HG02852 (cell line): ENCODE measurements around the gene GOLPH3.
"Not testable (repeated sequence)": the region's sequence is repeated elsewhere in the genome, so short reads cannot be mapped to it uniquely, and the experiment has no call there.

ENCODE experiments used
- ATAC-seq: cut with Tn5 transposase; IDR thresholded peaks from one replicate; pipeline ENCODE4 v1.9.1; 2021; ENCODE audit warnings: mild to moderate bottlenecking, moderate library complexity; ENCODE audit not compliant: unreplicated experiment

The GOLPH3 gene

DNA sequence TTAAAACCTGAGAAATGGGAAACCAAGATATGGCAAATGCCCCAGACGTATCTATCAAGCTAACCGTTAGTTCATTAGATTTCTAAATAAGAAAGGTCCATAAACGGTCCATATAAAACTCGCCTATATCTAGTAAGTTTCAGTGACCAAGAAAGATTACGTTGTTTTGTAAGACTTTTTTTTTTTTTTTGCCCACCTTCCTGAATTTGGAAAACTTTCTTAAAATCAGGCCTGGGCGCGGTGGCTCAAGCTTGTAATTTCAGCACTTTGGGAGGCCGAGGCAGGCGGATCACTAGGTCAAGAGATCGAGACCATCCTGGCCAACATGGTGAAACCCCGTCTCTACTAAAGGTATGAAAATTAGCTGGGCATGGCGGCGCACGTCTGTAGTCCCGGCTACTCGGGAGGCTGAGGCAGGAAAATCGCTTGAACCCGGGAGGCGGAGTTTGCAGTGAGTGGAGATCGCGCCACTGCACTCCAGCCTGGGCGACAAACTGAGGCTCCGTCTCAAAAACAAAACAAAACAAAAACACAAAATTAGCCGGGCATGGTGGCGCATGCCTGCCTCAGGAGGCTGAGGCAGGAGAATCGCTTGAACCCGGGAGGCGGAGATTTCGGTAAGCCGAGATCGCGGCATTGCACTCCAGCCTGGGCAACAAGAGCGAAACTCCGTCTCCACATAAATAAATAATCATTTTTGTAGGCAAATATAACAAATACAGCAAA, 1.8 kb downstream of the GOLPH3 start:
- ATAC-seq: not testable (repeated sequence)

- no peak for ATAC-seq
Measured at GRCh38 chr5:32170303-32171151, 3.6 kb downstream of the GOLPH3 start.

- no peak for ATAC-seq
Measured at GRCh38 chr5:32168460-32169033, 5.6 kb downstream of the GOLPH3 start.

- ATAC-seq: no peak
Measured at GRCh38 chr5:32165597-32165996, 8.5 kb downstream of the GOLPH3 start.

DNA sequence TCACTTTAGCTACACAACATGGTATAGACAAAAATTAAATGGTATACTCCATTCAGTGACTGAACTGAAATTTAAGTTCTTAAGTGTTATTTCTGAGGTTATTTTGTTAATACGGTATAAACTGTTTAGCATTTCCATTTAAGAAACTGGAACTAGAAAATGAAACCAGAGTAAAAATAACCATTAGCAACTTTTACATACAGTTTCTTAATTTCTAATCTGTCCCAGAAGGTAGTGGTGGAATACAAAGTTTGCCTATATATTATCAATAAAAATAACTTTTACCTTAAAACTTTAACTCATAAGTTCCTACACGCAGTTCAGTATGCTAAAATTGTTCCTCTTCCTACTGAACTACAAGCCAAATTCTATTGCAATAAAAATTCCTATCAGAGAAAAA, 10.3 kb downstream of the GOLPH3 start:
- ATAC-seq: peak; percentile 64

DNA sequence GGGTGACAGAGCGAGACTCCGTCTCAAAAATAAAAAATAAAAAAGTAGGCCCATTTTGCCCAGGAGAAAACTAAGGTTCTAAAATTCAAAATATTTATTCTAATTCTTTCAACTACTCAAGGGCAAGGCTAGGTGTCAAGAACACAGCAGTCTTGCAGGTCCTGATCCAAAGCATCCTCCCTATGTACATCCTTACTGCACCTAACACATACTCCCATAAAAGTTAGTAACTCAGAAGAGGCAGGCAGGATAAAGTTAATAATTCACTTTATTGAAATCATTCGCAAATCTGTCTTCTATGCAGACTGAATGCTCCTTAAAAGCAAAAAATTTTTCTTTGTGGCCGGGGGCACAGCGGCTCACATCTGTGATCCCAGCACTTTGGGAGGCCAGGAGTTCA, 11.1 kb downstream of the GOLPH3 start:
- ATAC-seq: no peak

GRCh38 chr5:32160228-32160627, 13.9 kb downstream of the GOLPH3 start:
- no peak for ATAC-seq

DNA sequence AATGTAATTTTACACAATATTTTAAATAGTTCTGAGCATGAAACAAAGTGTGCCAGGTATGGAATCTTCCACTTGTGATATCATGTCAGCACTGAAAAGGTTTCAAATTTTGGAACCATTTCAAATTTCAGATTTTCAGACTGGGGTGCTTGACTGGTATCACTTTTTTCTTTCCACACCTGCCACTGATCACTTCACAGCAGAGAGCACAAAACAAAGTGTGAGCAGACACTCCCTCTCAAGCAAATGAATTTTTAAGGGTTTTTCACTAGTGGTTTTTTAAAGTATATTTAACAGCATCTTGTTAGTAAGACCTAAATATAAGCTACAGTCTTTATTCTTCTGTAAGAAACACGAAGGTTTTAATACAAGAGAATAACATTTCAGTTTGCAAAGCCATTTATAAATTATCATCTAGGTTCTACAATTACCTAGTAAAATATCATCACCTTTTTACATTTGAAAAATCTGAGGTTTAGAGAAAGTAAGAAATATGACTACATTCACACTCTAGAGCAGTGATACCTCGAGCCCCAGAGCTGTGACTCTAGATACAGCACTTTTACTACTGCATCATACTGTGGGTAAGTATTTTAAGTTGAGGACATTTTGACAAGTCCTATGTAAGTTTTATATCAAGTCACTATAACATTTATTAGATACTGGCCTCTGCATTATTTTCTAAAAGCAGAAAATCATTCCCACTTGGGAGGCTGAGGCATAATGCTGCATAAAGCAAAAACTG, 14.6 kb downstream of the GOLPH3 start:
- no peak for ATAC-seq

GRCh38 chr5:32158679-32158975, 15.5 kb downstream of the GOLPH3 start:
- ATAC-seq: no peak

DNA sequence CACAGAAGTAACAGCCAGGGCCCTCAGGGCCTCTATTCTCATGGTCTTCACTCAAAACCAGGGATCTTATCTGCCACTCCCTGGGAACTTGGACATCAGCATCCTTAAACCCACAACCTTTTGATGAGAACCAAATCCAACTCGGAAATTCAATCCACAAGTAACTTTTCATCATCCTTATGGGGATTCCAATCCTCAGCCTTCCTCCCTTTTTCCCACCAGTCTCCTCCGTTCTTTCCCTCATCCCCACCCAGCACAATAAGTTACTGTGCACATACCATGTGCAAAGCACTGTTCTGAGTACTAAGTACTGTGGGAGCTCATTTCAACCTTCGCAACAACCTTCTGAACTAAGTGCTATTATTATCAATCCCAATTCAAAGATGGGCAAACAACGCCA, 17.0 kb downstream of the GOLPH3 start:
- no peak for ATAC-seq

GRCh38 chr5:32156635-32157034, 17.5 kb downstream of the GOLPH3 start:
- no peak for ATAC-seq

DNA sequence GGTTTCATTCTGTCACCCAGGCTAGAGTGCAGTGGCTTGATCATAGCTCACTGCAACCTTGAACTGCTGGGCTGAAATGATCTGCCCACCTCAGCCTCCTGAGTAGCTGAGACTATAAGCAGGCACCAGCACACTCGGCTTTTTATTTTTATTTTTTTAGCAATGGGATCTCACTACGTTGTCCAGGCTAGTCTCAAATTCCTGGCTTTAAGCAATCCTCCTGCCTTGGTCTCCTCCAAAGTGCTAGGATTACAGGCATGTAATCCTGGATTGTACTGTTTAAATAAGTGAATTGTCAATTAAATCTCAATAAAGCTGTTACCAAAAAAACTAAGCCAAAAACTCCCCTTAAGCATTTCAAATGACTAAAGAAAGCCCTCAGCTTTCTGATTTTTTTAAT, 18.9 kb downstream of the GOLPH3 start:
- ATAC-seq: no peak

DNA sequence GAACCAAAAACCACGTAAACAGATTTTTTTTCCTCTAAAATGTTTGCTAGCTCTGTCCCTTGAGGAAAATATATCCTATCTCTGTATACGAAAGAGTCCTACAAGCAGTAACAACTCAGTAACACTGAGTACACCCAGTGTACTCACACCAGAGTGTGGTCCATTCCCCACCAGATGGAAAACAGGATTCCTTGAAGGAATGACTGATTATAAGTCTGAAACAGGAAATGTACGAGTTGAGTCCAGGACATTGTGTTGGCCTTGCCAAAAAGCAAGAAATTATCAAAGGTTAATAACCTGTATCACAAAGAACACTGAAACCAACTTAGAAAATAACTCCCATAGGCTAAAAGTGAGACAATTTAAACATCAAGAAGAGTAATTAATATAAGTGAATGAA, 20.4 kb downstream of the GOLPH3 start:
- ATAC-seq: no peak

DNA sequence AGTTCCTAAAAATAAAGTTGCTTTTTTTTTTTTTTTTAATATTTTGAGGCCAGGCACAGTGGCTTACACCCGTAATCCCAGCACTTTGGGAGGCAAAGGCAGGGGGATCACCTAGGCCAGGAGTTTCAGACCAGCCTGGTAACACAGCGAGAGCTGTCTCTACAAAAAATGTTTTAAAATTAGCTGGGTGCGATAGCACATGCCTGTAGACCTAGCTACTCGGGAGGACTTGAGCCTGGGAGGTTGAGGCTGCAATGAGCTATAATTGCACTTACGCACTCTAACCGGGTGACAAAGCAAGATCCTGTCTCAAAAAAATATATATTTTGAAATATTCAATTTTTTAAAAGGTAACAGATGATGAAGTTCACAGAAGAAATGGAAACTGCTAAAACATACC, 22.9 kb downstream of the GOLPH3 start:
- ATAC-seq: no peak

DNA sequence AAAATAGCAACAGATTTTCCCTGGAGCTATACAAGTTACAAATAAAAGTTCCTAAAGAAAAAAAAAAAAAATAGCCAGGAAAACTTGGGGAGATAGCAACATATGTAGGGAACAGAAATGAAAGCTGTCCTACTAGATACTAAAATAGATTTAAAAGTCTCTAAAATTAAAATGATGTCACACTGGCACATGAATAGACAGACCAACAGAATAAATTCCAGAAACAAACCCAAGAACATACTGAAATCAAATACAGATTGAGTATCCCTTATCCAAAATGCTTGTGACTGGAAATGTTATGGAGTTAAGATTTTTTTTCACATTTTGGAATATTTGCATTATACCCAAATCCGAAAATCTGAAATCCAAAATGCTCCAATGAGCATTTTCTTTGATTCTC, 23.8 kb downstream of the GOLPH3 start:
- ATAC-seq: no peak

- no peak for ATAC-seq
Measured at GRCh38 chr5:32147959-32148358, 26.2 kb downstream of the GOLPH3 start.

DNA sequence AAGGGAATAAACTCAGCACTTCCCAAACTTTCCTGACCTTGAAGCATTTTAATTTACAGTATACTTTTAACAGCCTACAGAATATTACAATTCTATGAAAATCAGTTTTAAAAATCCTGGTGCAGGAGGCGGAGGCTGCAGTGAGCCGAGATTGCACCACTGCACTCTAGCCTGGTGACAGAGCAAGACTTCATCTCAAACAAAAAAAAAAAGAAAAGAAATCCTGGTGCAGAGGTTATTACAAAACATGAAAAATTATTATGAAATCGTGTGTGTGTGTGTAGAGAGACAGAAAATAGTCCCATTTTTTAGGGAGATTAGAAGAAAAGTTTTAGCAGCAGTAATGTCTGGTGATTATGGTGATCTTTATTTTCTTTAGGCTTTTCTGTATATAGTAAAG, 26.9 kb downstream of the GOLPH3 start:
- ATAC-seq: no peak

- no peak for ATAC-seq
Measured at GRCh38 chr5:32145378-32145777, 28.7 kb downstream of the GOLPH3 start.

- ATAC-seq: no peak
Measured at GRCh38 chr5:32144378-32145207, 29.5 kb downstream of the GOLPH3 start.

DNA sequence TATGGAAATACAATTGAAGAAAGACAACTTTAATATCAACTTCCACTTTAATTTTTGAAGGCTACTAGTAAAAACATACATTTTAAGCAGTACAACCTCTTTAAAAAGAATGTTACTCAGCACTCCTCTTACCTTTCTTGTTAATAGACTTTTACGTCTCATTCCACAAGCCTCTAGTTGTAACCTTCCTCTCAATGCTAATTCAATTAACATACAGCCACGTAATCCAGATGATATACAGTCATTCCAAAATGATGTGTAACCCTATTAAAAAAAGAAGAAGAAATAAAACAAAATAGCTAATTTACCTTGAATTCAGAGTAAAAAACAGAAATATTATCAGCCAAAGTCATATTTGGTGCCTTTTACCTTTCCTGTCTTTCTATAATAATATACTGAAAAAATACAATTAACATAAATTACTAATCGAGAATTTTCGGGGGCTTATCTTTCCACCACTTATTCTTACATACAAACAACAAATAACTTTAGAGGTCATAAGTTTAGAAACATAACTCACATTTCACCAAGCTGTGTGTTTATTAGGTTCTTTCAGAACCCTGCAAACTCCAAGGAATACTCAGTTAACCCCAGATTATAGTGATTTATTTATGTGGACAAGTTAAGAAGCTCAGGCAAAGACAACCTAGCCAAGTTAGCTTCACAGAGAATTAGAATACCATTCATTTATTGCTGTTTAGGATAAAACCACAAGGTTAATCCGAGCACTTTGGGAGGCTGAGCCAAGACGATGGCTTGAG, 30.3 kb downstream of the GOLPH3 start:
- ATAC-seq: no peak
